22Rv1 (cell line): ENCODE results near the gene SNX8.

ENCODE experiments used
- ZFX ChIP-seq: fragments of 450-650 bp; IDR thresholded peaks from 2 replicates; pipeline ENCODE4 v1.6.1; 2017; ENCODE audit warnings: antibody characterized with exemption, borderline replicate concordance
- TF ChIP-seq, protein P1 (sequence below): fragments of 450-650 bp; IDR thresholded peaks from 2 replicates; pipeline ENCODE4 v1.5.1; 2017; ENCODE audit warnings: mild to moderate bottlenecking

- TF ChIP-seq, protein P1, sequence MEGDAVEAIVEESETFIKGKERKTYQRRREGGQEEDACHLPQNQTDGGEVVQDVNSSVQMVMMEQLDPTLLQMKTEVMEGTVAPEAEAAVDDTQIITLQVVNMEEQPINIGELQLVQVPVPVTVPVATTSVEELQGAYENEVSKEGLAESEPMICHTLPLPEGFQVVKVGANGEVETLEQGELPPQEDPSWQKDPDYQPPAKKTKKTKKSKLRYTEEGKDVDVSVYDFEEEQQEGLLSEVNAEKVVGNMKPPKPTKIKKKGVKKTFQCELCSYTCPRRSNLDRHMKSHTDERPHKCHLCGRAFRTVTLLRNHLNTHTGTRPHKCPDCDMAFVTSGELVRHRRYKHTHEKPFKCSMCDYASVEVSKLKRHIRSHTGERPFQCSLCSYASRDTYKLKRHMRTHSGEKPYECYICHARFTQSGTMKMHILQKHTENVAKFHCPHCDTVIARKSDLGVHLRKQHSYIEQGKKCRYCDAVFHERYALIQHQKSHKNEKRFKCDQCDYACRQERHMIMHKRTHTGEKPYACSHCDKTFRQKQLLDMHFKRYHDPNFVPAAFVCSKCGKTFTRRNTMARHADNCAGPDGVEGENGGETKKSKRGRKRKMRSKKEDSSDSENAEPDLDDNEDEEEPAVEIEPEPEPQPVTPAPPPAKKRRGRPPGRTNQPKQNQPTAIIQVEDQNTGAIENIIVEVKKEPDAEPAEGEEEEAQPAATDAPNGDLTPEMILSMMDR, result no peak
- no peak for TF ChIP-seq ZFX
These were observed 77.1 kb downstream of the SNX8 start for GRCh38 chr7:2237109-2237602.
